Smooth muscle cell (in vitro differentiated cells): Measurements from ENCODE around the gene PRICKLE1. TPM values are rescaled to one million over a fixed set of nuclear protein-coding genes. Genes with fewer than 3 reads are reported as not detected.

Source experiments
- DNase-seq: peaks from one replicate; lab custom pipeline; 2025; ENCODE audit not compliant: unreplicated experiment; lab: John Stamatoyannopoulos, UW
- H2AFZ ChIP-seq: fragments of 200-600 bp; sonication (generic); 2 replicates; pipeline ENCODE4 v1.6.0; 2016; ENCODE audit warnings: antibody characterized with exemption, low read depth, mild to moderate bottlenecking
- H3F3A ChIP-seq: fragments of 200-600 bp; sonication (generic); 2 replicates; pipeline ENCODE4 v1.6.0; 2017; ENCODE audit warnings: antibody characterized with exemption, low read depth
- H3K27ac ChIP-seq: fragments of 200-600 bp; sonication (generic); 2 replicates; pipeline ENCODE4 v1.5.1; 2016; ENCODE audit warnings: low read depth, mild to moderate bottlenecking
- H3K27me3 ChIP-seq: fragments of 200-600 bp; sonication (generic); 2 replicates; pipeline ENCODE4 v1.6.1; 2016; ENCODE audit warnings: low read depth, mild to moderate bottlenecking
- H3K36me3 ChIP-seq: fragments of 200-600 bp; sonication (generic); 2 replicates; pipeline ENCODE4 v1.5.1; 2016; ENCODE audit warnings: low read depth
- H3K4me1 ChIP-seq: fragments of 200-600 bp; sonication (generic); 2 replicates; pipeline ENCODE4 v1.5.1; 2016; ENCODE audit warnings: low read depth
- H3K4me2 ChIP-seq: fragments of 200-600 bp; sonication (generic); 2 replicates; pipeline ENCODE4 v1.6.0; 2016; ENCODE audit warnings: mild to moderate bottlenecking
- H3K4me3 ChIP-seq: fragments of 200-600 bp; sonication (generic); 2 replicates; pipeline ENCODE4 v1.5.1; 2016; ENCODE audit warnings: mild to moderate bottlenecking
- H3K79me2 ChIP-seq: fragments of 200-600 bp; sonication (generic); 2 replicates; pipeline ENCODE4 v1.6.0; 2016; ENCODE audit warnings: low read depth, mild to moderate bottlenecking
- H3K9ac ChIP-seq: fragments of 200-600 bp; sonication (generic); 2 replicates; pipeline ENCODE4 v1.6.0; 2016; ENCODE audit warnings: low read depth
- H3K9me3 ChIP-seq: fragments of 200-600 bp; sonication (generic); replicated peaks from 2 replicates; pipeline ENCODE4 v1.5.1; 2016; ENCODE audit warnings: low read depth
- H4K20me1 ChIP-seq: fragments of 200-600 bp; sonication (generic); 2 replicates; pipeline ENCODE4 v1.6.0; 2016; ENCODE audit warnings: low read depth
- CTCF ChIP-seq: fragments of 200-600 bp; sonication (generic); IDR thresholded peaks from 2 replicates; pipeline ENCODE4 v1.5.1; 2017; ENCODE audit warnings: borderline replicate concordance, mild to moderate bottlenecking, antibody characterized with exemption; ENCODE audit not compliant: insufficient read depth, poor library complexity, severe bottlenecking
- WGBS: methylation state at CpG from one replicate; pipeline ENCODE4 v1.1.7; 2016; ENCODE audit warnings: low lambda C conversion rate; 5-methylcytosine and 5-hydroxymethylcytosine counted together
- polyA plus RNA-seq: library from polyadenylated mRNA; unstranded; fragments of >200 nt; fragmentation: Nextera tagmentation; extraction: Ambion mirVana; gene quantifications from 2 replicates; pipeline ENCODE4 v1.2.1, GENCODE V29; 2016
- total RNA-seq: library from RNA; depleted of rRNA; stranded (reverse); fragments of >200 nt; gene quantifications from 2 replicates; pipeline ENCODE4 v1.2.3, GENCODE V29; 2014

The PRICKLE1 gene
- total and polyA plus RNA-seq, 2 experiments from 2014 or later = 45.7 to 55.4 TPM

- TF ChIP-seq CTCF = no peak
- H4K20me1 ChIP-seq = peaks cover 100% of the 10 kb centered on the region
- DNase-seq = no peak
- H3K27me3 ChIP-seq = no peaks in the 10 kb centered on the region
- H3K27ac ChIP-seq = peak overlapping the region; percentile 42
- H3K4me2 ChIP-seq = peak overlapping the region; percentile 4
- H3K4me3 ChIP-seq = no peak overlapping the region
- peaks cover 16% of the 10 kb centered on the region for H3F3A ChIP-seq
- H3K9me3 ChIP-seq = no peaks in the 10 kb centered on the region
- WGBS = 43% methylated on average over 5 of the region's 5 CpGs
- H3K4me1 ChIP-seq = no peaks in the 10 kb centered on the region
- H2AFZ ChIP-seq = no peak overlapping the region
- H3K9ac ChIP-seq = no peak overlapping the region
- H3K36me3 ChIP-seq = no peaks in the 10 kb centered on the region
- peaks cover 100% of the 10 kb centered on the region for H3K79me2 ChIP-seq
Measured at GRCh38 chr12:42508913-42509460, 80.6 kb downstream of the PRICKLE1 start.

- Histone ChIP-seq H4K20me1 (peaks cover 100% of the 10 kb centered on the region), H3K4me3 (no peak overlapping the region), H3K27ac (peak overlapping the region; percentile 3), H3K9me3 (no peaks in the 10 kb centered on the region), H3K4me1 (no peaks in the 10 kb centered on the region), H3K4me2 (no peak overlapping the region), H3K9ac (no peak overlapping the region), H3K36me3 (no peaks in the 10 kb centered on the region), H3F3A (peaks cover 28% of the 10 kb centered on the region), H2AFZ (no peak overlapping the region), H3K27me3 (no peaks in the 10 kb centered on the region), H3K79me2 (peaks cover 100% of the 10 kb centered on the region)
- no peak for TF ChIP-seq CTCF
- 83% methylated on average over 3 of the region's 3 CpGs for WGBS
- DNase-seq = no peak
Measured at GRCh38 chr12:42507565-42507964, 82.0 kb downstream of the PRICKLE1 start.

- Histone ChIP-seq H4K20me1 (peaks cover 100% of the 10 kb centered on the region), H3K4me3 (no peak overlapping the region), H3F3A (peaks cover 28% of the 10 kb centered on the region), H3K27me3 (no peaks in the 10 kb centered on the region), H3K4me1 (no peaks in the 10 kb centered on the region), H3K9ac (no peak overlapping the region), H2AFZ (no peak overlapping the region), H3K9me3 (no peaks in the 10 kb centered on the region), H3K4me2 (no peak overlapping the region), H3K27ac (peak overlapping the region; percentile 3), H3K79me2 (peaks cover 100% of the 10 kb centered on the region), H3K36me3 (no peaks in the 10 kb centered on the region)
- 88% methylated on average over 4 of the region's 4 CpGs for WGBS
- DNase-seq = no peak
- no peak for TF ChIP-seq CTCF
Measured at GRCh38 chr12:42507081-42507480, 82.5 kb downstream of the PRICKLE1 start.

GRCh38 chr12:42504049-42504448, 85.5 kb downstream of the PRICKLE1 start:
- Histone ChIP-seq H3K79me2 (peaks cover 100% of the 10 kb centered on the region), H3K27me3 (no peaks in the 10 kb centered on the region), H3K4me3 (no peak overlapping the region), H3K27ac (peak overlapping the region; percentile 14), H3K4me1 (no peaks in the 10 kb centered on the region), H3K36me3 (no peaks in the 10 kb centered on the region), H2AFZ (no peak overlapping the region), H3K9ac (no peak overlapping the region), H3F3A (peaks cover 41% of the 10 kb centered on the region), H3K4me2 (no peak overlapping the region), H4K20me1 (peaks cover 100% of the 10 kb centered on the region), H3K9me3 (no peaks in the 10 kb centered on the region)
- DNase-seq = no peak
- TF ChIP-seq CTCF = no peak
- WGBS = 83% methylated on average over 5 of the region's 5 CpGs
